ENCODE measurements around the gene ZNHIT1.

DNA sequence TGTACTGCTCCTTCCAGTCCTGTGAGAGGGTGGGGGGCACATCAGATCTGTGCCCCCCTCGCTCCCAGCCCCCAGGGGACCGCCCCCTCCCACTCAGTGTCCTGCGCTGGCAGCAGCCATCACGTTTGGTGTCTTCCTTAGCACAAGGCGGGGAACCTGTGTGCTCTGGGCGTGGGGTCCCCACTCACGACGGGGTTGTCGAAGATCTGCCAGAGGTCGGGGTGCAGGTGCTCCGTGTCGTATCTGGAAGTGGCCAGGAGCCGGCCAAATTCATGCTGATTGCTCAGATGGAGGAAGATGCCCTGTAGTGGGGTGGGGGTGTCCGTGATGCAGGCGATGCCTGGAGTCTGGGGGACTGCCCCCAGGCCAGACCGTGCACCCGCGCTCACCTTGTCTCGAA is 7.8 kb upstream of the ZNHIT1 start:
- TF ChIP-seq, protein P1, sequence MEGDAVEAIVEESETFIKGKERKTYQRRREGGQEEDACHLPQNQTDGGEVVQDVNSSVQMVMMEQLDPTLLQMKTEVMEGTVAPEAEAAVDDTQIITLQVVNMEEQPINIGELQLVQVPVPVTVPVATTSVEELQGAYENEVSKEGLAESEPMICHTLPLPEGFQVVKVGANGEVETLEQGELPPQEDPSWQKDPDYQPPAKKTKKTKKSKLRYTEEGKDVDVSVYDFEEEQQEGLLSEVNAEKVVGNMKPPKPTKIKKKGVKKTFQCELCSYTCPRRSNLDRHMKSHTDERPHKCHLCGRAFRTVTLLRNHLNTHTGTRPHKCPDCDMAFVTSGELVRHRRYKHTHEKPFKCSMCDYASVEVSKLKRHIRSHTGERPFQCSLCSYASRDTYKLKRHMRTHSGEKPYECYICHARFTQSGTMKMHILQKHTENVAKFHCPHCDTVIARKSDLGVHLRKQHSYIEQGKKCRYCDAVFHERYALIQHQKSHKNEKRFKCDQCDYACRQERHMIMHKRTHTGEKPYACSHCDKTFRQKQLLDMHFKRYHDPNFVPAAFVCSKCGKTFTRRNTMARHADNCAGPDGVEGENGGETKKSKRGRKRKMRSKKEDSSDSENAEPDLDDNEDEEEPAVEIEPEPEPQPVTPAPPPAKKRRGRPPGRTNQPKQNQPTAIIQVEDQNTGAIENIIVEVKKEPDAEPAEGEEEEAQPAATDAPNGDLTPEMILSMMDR (IDR thresholded peaks at IDR 0.05), result no peak
- TF ChIP-seq POLR2A (IDR thresholded peaks at IDR 0.05), result no peak
